ENCODE measurements around the gene TMEM181.

TMEM181 gene

DNA sequence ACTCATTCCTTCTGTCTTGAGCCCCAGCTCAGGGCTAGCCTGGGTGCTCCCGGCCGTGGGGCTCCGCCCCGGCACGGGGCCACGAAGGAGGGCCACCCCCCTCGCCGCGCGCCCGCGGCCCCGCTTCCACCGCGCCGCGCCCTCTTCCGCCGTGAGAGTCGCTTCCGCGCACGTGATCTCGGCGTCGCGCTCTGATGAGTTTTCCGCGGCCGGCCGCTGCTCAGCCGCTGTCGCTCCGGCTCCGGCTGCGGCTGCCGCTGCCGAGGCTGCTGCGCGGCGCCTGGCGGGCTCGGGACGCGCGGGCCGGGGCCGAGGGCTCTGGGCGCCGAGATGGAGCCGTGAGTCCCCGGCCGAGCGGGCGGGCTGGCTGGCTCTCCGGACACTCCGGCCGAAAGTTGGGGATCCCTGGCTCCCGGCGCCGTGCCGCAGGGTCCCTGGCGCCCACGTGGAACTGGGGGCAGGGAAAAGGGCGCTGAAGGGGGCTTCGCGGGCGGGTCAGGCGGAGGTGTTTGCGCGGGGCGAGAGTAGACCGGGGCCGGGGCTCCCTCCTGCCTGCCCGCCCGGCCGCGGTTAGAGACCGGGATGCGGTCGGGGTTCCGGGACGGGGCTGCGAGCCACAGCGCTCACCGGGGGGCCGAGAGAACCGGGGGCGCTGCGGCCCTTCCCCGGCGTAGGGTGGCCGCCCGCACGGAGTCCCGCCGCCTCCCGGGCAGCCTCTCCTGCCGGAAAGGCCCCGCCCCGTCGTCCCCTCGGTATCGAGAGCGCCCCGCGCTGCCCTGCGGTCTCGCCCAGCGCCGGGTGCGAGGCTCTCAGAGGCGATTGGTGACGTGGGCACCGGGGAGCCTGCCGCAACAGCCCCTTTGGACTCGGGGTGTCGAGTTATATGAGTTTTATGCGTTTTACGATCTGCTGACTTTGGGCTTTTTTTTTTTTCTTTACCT is at the start of gene TMEM181:
Gene TMEM181, plus strand, starts transcription at position 197 of the 941 bp plus-strand sequence. Its CDS starts 134 bp downstream, at position 331.
- TF ChIP-seq ZNF274 (IDR thresholded peaks at IDR 0.05; ENCODE audit: low read depth, low read length) (no peak), YY1 (IDR thresholded peaks at IDR 0.05; ENCODE audit: insufficient read depth, insufficient read length) (no peak)
- peak within 1 kb of the TSS; percentile 63 for H3K4me3 ChIP-seq (ENCODE audit: insufficient read length, low read depth)
- H3K9ac ChIP-seq (ENCODE audit: insufficient read length, low read depth) = peak within 1 kb of the TSS; percentile 93
- DNase-seq (ENCODE audit: low read depth, low spot score) = no peak
- peaks cover 24% of the 10 kb centered on the region for H3K36me3 ChIP-seq (ENCODE audit: insufficient read depth, insufficient read length, low read length)
- no peaks in the 10 kb centered on the region for H3K9me3 ChIP-seq (ENCODE audit: insufficient read depth, low read length)
- H3K27me3 ChIP-seq (ENCODE audit: insufficient read depth, insufficient read length) = no peaks in the 10 kb centered on the region
- peaks cover 6% of the 10 kb centered on the region for H3K4me1 ChIP-seq (ENCODE audit: insufficient read depth, insufficient read length)

- H3K4me1 ChIP-seq (ENCODE audit: insufficient read depth, insufficient read length) = no peaks in the 10 kb centered on the region
- H3K27me3 ChIP-seq (ENCODE audit: insufficient read depth, insufficient read length) = no peaks in the 10 kb centered on the region
- H3K9ac ChIP-seq (ENCODE audit: insufficient read length, low read depth) = no peak overlapping the region
- TF ChIP-seq YY1 (IDR thresholded peaks at IDR 0.05; ENCODE audit: insufficient read depth, insufficient read length) (no peak), SUZ12 (IDR thresholded peaks at IDR 0.05; ENCODE audit: extremely low read depth, insufficient read depth, insufficient read length) (no peak), ZNF274 (IDR thresholded peaks at IDR 0.05; ENCODE audit: low read depth, low read length) (no peak)
- no peak for DNase-seq (ENCODE audit: low read depth, low spot score)
- no peak overlapping the region for H3K4me3 ChIP-seq (ENCODE audit: insufficient read length, low read depth)
- H3K36me3 ChIP-seq (ENCODE audit: insufficient read depth, insufficient read length, low read length) = peaks cover 5% of the 10 kb centered on the region
- H3K9me3 ChIP-seq (ENCODE audit: insufficient read depth, low read length) = no peaks in the 10 kb centered on the region
These were observed 47.1 kb upstream of the TMEM181 start for GRCh38 chr6:158512809-158513208.

GRCh38 chr6:158514176-158514575 is 45.7 kb upstream of the TMEM181 start:
- no peak for TF ChIP-seq ZNF274 (IDR thresholded peaks at IDR 0.05; ENCODE audit: low read depth, low read length)
- TF ChIP-seq SUZ12 (IDR thresholded peaks at IDR 0.05; ENCODE audit: extremely low read depth, insufficient read depth, insufficient read length) = no peak
- TF ChIP-seq YY1 (IDR thresholded peaks at IDR 0.05; ENCODE audit: insufficient read depth, insufficient read length) = no peak
- no peak for DNase-seq (ENCODE audit: low read depth, low spot score)
- peaks cover 5% of the 10 kb centered on the region for H3K36me3 ChIP-seq (ENCODE audit: insufficient read depth, insufficient read length, low read length)
- no peak overlapping the region for H3K4me3 ChIP-seq (ENCODE audit: insufficient read length, low read depth)
- H3K4me1 ChIP-seq (ENCODE audit: insufficient read depth, insufficient read length) = no peaks in the 10 kb centered on the region
- H3K9me3 ChIP-seq (ENCODE audit: insufficient read depth, low read length) = no peaks in the 10 kb centered on the region
- H3K9ac ChIP-seq (ENCODE audit: insufficient read length, low read depth) = no peak overlapping the region
- H3K27me3 ChIP-seq (ENCODE audit: insufficient read depth, insufficient read length) = no peaks in the 10 kb centered on the region

- H3K4me3 ChIP-seq (ENCODE audit: insufficient read length, low read depth) = no peak overlapping the region
- H3K36me3 ChIP-seq (ENCODE audit: insufficient read depth, insufficient read length, low read length) = peaks cover 5% of the 10 kb centered on the region
- TF ChIP-seq ZNF274 (IDR thresholded peaks at IDR 0.05; ENCODE audit: low read depth, low read length) (no peak), YY1 (IDR thresholded peaks at IDR 0.05; ENCODE audit: insufficient read depth, insufficient read length) (no peak), SUZ12 (IDR thresholded peaks at IDR 0.05; ENCODE audit: extremely low read depth, insufficient read depth, insufficient read length) (no peak)
- H3K4me1 ChIP-seq (ENCODE audit: insufficient read depth, insufficient read length) = no peaks in the 10 kb centered on the region
- H3K9ac ChIP-seq (ENCODE audit: insufficient read length, low read depth) = no peak overlapping the region
- DNase-seq (ENCODE audit: low read depth, low spot score) = no peak
- H3K9me3 ChIP-seq (ENCODE audit: insufficient read depth, low read length) = no peaks in the 10 kb centered on the region
- H3K27me3 ChIP-seq (ENCODE audit: insufficient read depth, insufficient read length) = no peaks in the 10 kb centered on the region
These were observed 44.9 kb upstream of the TMEM181 start for GRCh38 chr6:158514991-158515390.

DNA sequence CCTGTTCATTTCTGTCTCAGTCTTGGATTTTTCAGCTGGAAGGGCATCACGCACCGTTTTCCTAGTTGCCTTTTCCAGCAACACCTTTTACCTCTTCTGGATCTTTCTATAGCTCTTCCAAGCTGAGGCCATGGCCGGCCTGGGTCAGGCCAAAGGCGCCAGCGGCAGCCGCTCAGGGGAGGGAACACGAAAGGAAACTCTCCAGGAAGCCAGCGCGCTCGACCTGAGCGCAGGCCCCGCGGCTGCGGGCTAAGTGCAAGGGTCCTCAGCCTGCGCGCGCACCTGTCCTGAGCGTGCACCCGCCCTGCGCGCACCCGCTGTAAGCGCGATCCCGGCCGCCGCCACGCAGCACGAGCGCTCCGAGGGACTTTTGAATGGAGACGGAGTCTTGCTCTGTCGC is 43.8 kb upstream of the TMEM181 start:
- DNase-seq (ENCODE audit: low read depth, low spot score) = no peak
- no peaks in the 10 kb centered on the region for H3K9me3 ChIP-seq (ENCODE audit: insufficient read depth, low read length)
- H3K4me1 ChIP-seq (ENCODE audit: insufficient read depth, insufficient read length) = no peaks in the 10 kb centered on the region
- H3K27me3 ChIP-seq (ENCODE audit: insufficient read depth, insufficient read length) = no peaks in the 10 kb centered on the region
- no peaks in the 10 kb centered on the region for H3K36me3 ChIP-seq (ENCODE audit: insufficient read depth, insufficient read length, low read length)
- no peak overlapping the region for H3K4me3 ChIP-seq (ENCODE audit: insufficient read length, low read depth)
- no peak for TF ChIP-seq YY1 (IDR thresholded peaks at IDR 0.05; ENCODE audit: insufficient read depth, insufficient read length)
- TF ChIP-seq SUZ12 (IDR thresholded peaks at IDR 0.05; ENCODE audit: extremely low read depth, insufficient read depth, insufficient read length) = no peak
- no peak for TF ChIP-seq ZNF274 (IDR thresholded peaks at IDR 0.05; ENCODE audit: low read depth, low read length)
- no peak overlapping the region for H3K9ac ChIP-seq (ENCODE audit: insufficient read length, low read depth)

GRCh38 chr6:158517038-158517437 is 42.9 kb upstream of the TMEM181 start:
- no peak overlapping the region for H3K4me3 ChIP-seq (ENCODE audit: insufficient read length, low read depth)
- TF ChIP-seq ZNF274 (IDR thresholded peaks at IDR 0.05; ENCODE audit: low read depth, low read length) (no peak), SUZ12 (IDR thresholded peaks at IDR 0.05; ENCODE audit: extremely low read depth, insufficient read depth, insufficient read length) (no peak), YY1 (IDR thresholded peaks at IDR 0.05; ENCODE audit: insufficient read depth, insufficient read length) (no peak)
- no peaks in the 10 kb centered on the region for H3K9me3 ChIP-seq (ENCODE audit: insufficient read depth, low read length)
- no peaks in the 10 kb centered on the region for H3K36me3 ChIP-seq (ENCODE audit: insufficient read depth, insufficient read length, low read length)
- no peak for DNase-seq (ENCODE audit: low read depth, low spot score)
- no peak overlapping the region for H3K9ac ChIP-seq (ENCODE audit: insufficient read length, low read depth)
- H3K4me1 ChIP-seq (ENCODE audit: insufficient read depth, insufficient read length) = no peaks in the 10 kb centered on the region
- H3K27me3 ChIP-seq (ENCODE audit: insufficient read depth, insufficient read length) = no peaks in the 10 kb centered on the region

GRCh38 chr6:158517581-158517980 is 42.3 kb upstream of the TMEM181 start:
- H3K36me3 ChIP-seq (ENCODE audit: insufficient read depth, insufficient read length, low read length) = no peaks in the 10 kb centered on the region
- H3K9me3 ChIP-seq (ENCODE audit: insufficient read depth, low read length) = no peaks in the 10 kb centered on the region
- no peak overlapping the region for H3K9ac ChIP-seq (ENCODE audit: insufficient read length, low read depth)
- H3K4me1 ChIP-seq (ENCODE audit: insufficient read depth, insufficient read length) = no peaks in the 10 kb centered on the region
- no peaks in the 10 kb centered on the region for H3K27me3 ChIP-seq (ENCODE audit: insufficient read depth, insufficient read length)
- TF ChIP-seq YY1 (IDR thresholded peaks at IDR 0.05; ENCODE audit: insufficient read depth, insufficient read length) (no peak), ZNF274 (IDR thresholded peaks at IDR 0.05; ENCODE audit: low read depth, low read length) (no peak), SUZ12 (IDR thresholded peaks at IDR 0.05; ENCODE audit: extremely low read depth, insufficient read depth, insufficient read length) (no peak)
- H3K4me3 ChIP-seq (ENCODE audit: insufficient read length, low read depth) = no peak overlapping the region
- DNase-seq (ENCODE audit: low read depth, low spot score) = no peak

Measured in NT2/D1 (cell line).